ENCODE results near the gene PLAAT2.
"Not testable (repeated sequence)": the region's sequence is repeated elsewhere in the genome, so short reads cannot be mapped to it uniquely, and the experiment has no call there.

DNA sequence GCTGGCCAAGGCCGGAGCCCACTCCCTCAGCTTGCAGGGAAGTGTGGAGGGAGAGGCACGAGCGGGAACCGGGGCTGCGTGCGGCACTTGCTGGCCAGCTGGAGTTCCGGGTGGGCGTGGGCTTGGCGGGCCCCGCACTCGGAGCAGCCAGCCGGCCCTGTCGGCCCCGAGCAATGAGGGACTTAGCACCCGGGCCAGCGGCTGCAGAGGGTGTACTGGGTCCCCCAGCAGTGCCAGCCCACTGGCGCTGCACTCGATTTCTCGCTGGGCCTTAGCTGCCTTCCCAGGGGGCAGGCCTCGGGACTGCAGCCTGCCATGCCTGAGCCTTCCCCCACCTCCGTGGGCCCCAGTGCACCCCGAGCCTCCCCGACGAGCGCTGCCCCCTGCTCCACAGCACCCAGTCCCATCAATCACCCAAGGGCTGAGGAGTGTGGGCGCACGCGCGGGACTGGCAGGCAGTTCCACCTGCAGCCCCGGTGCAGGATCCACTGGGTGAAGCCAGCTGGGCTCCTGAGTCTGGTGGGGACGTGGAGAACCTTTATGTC is 13.0 kb downstream of the PLAAT2 start:
- not testable (repeated sequence) for TF ChIP-seq CTCF, POLR2A (IDR thresholded peaks at IDR 0.05)
